Activated T-cell treated with anti-CD3 and anti-CD28 coated beads for 4 hours (primary cell): ENCODE data around the gene ZNF521.
"Not testable (repeated sequence)": the region's sequence is repeated elsewhere in the genome, so short reads cannot be mapped to it uniquely, and the experiment has no call there.

Experiments used
- DNase-seq: peaks from one replicate; pipeline ENCODE4 v3.0.0-alpha.2; 2020

The ZNF521 gene

GRCh38 chr18:25288340-25288938 is 63.5 kb downstream of the ZNF521 start:
- DNase-seq, result no peak

- no peak for DNase-seq
Measured at GRCh38 chr18:25287106-25287505, 64.9 kb downstream of the ZNF521 start.

GRCh38 chr18:25284861-25285550 is 67.0 kb downstream of the ZNF521 start:
- no peak for DNase-seq

GRCh38 chr18:25284281-25284680 is 67.7 kb downstream of the ZNF521 start:
- no peak for DNase-seq

- no peak for DNase-seq
Measured at GRCh38 chr18:25283781-25284180, 68.2 kb downstream of the ZNF521 start.

GRCh38 chr18:25282896-25283703 is 68.9 kb downstream of the ZNF521 start:
- DNase-seq, result no peak

- no peak for DNase-seq
Measured at GRCh38 chr18:25282282-25282681, 69.7 kb downstream of the ZNF521 start.

- DNase-seq, result no peak
Measured at GRCh38 chr18:25281556-25281955, 70.4 kb downstream of the ZNF521 start.

- no peak for DNase-seq
Measured at GRCh38 chr18:25279961-25280360, 72.0 kb downstream of the ZNF521 start.

GRCh38 chr18:25279556-25279955 is 72.4 kb downstream of the ZNF521 start:
- DNase-seq, result no peak

- DNase-seq, result no peak
Measured at GRCh38 chr18:25279133-25279532, 72.8 kb downstream of the ZNF521 start.

GRCh38 chr18:25278394-25278793 is 73.6 kb downstream of the ZNF521 start:
- no peak for DNase-seq

- no peak for DNase-seq
Measured at GRCh38 chr18:25275412-25276001, 76.5 kb downstream of the ZNF521 start.

- no peak for DNase-seq
Measured at GRCh38 chr18:25274926-25275325, 77.0 kb downstream of the ZNF521 start.

- not testable (repeated sequence) for DNase-seq
Measured at GRCh38 chr18:25266931-25267527, 84.9 kb downstream of the ZNF521 start.

- no peak for DNase-seq
Measured at GRCh38 chr18:25262920-25263319, 89.0 kb downstream of the ZNF521 start.

GRCh38 chr18:25261768-25262167 is 90.2 kb downstream of the ZNF521 start:
- no peak for DNase-seq

GRCh38 chr18:25256439-25256838 is 95.5 kb downstream of the ZNF521 start:
- DNase-seq, result no peak

- no peak for DNase-seq
Measured at GRCh38 chr18:25253779-25254178, 98.2 kb downstream of the ZNF521 start.

GRCh38 chr18:25253136-25253535 is 98.8 kb downstream of the ZNF521 start:
- no peak for DNase-seq

- DNase-seq, result no peak
Measured at GRCh38 chr18:25251068-25251467, 100.9 kb downstream of the ZNF521 start.

- DNase-seq, result no peak
Measured at GRCh38 chr18:25250474-25250851, 101.5 kb downstream of the ZNF521 start.

- DNase-seq, result no peak
Measured at GRCh38 chr18:25248755-25249154, 103.2 kb downstream of the ZNF521 start.
